T-cell (primary cell): ENCODE data around the gene RTN3. TPM values are rescaled to one million over a fixed set of nuclear protein-coding genes. Genes with fewer than 3 reads are reported as not detected.

Experiments
- ATAC-seq, 4 experiments: fragments of 200-7000 bp in 3 of 4; fragments of 150-1000 bp in 1 of 4; cut with Tn5 transposase; replicated peaks in 1 of 4; 1 replicate in 3 of 4; 2 replicates in 1 of 4; pipeline ENCODE4 v1.10.0; 2021; ENCODE audit warnings: moderate library complexity in 3 of 4, mild to moderate bottlenecking in 2 of 4, moderate number of reproducible peaks in 1 of 4
- CTCF ChIA-PET, 2 donors: fragments of 300-600 bp; sonication (Branson Sonifier 250); formaldehyde crosslinking; loops; one replicate each; lab custom pipeline; 2022; ENCODE audit warnings: antibody characterized with exemption in 2 of 2; lab: Charles Lee
- POLR2A ChIA-PET, 2 donors: fragments of 300-600 bp; sonication (Branson Sonifier 250); formaldehyde crosslinking; loops; one replicate each; lab custom pipeline; 2022; ENCODE audit warnings: antibody characterized with exemption in 2 of 2; lab: Charles Lee
- DNase-seq, 35 experiments: peaks; one replicate each; pipeline versions ENCODE4 v3.0.0 to v3.0.0-alpha.2; 2013 to 2023
- H3K27ac ChIP-seq: one replicate; pipeline ENCODE4 v1.5.1; 2013; ENCODE audit warnings: low read length
- H3K27me3 ChIP-seq, 2 experiments: replicated peaks in 1 of 2; 1 replicate in 1 of 2; 2 replicates in 1 of 2; pipeline versions ENCODE4 v1.6.1 to v1.7.0; 2013; ENCODE audit warnings: low read length in 1 of 2, mixed read lengths in 1 of 2; ENCODE audit not compliant: control insufficient read depth in 2 of 2, insufficient read depth in 2 of 2; ENCODE audit errors: extremely low read depth in 1 of 2
- H3K36me3 ChIP-seq, 2 donors: 1 replicate in 1 of 2; 2 replicates in 1 of 2; pipeline versions ENCODE4 v1.6.1 to v1.7.0; 2013; ENCODE audit warnings: low read length in 1 of 2; ENCODE audit not compliant: control insufficient read depth in 2 of 2, insufficient read depth in 1 of 2; ENCODE audit errors: extremely low read depth in 1 of 2
- H3K4me1 ChIP-seq, 2 experiments: 1 replicate in 1 of 2; 2 replicates in 1 of 2; pipeline versions ENCODE4 v1.6.1 to v1.7.0; 2013; ENCODE audit warnings: low read length in 2 of 2, mixed read lengths in 1 of 2; ENCODE audit not compliant: insufficient read depth in 2 of 2, control insufficient read depth in 1 of 2; ENCODE audit errors: extremely low read depth in 1 of 2
- H3K4me3 ChIP-seq, 2 donors: 1 replicate in 1 of 2; 2 replicates in 1 of 2; pipeline versions ENCODE4 v1.5.1 to v1.7.0; 2013; ENCODE audit warnings: mild to moderate bottlenecking in 2 of 2, low read length in 1 of 2, moderate library complexity in 1 of 2; ENCODE audit not compliant: control insufficient read depth in 1 of 2; ENCODE audit errors: extremely low read depth in 1 of 2
- H3K9me3 ChIP-seq: 2 replicates; pipeline ENCODE4 v1.7.0; 2013
- H3K27ac Mint-ChIP-seq, 2 donors: one replicate each; pipeline ENCODE4 v1.8.0; 2020 to 2021; ENCODE audit warnings: mild to moderate bottlenecking in 2 of 2, mixed read lengths in 2 of 2
- H3K27me3 Mint-ChIP-seq, 2 donors: one replicate each; pipeline ENCODE4 v1.8.0; 2021 to 2022; ENCODE audit warnings: mixed read lengths in 2 of 2
- H3K36me3 Mint-ChIP-seq: one replicate; pipeline ENCODE4 v1.8.0; 2021; ENCODE audit warnings: mixed read lengths
- H3K4me1 Mint-ChIP-seq, 3 donors: one replicate each; pipeline ENCODE4 v1.8.0; 2020 to 2022; ENCODE audit warnings: mixed read lengths in 3 of 3, mild to moderate bottlenecking in 1 of 3
- H3K4me3 Mint-ChIP-seq, 3 donors: one replicate each; pipeline ENCODE4 v1.8.0; 2020 to 2022; ENCODE audit warnings: mild to moderate bottlenecking in 3 of 3, mixed read lengths in 3 of 3, moderate library complexity in 3 of 3
- H3K9me3 Mint-ChIP-seq, 3 donors: one replicate each; pipeline ENCODE4 v1.8.0; 2020 to 2022; ENCODE audit warnings: mixed read lengths in 3 of 3
- WGBS: methylation state at CpG from one replicate; pipeline ENCODE4 v1.1.5; 2013; ENCODE audit warnings: missing lambda C conversion rate; ENCODE audit not compliant: insufficient coverage; 5-methylcytosine and 5-hydroxymethylcytosine counted together
- total RNA-seq, 35 experiments: library from RNA in 6 of 35; stranded (reverse) in 6 of 35; fragments of 120-200 nt in 1 of 35; gene quantifications; one replicate each; pipeline versions ENCODE4 v1.2.1 to v1.2.4 and lab custom pipeline; 2013 to 2026

Gene RTN3
- total RNA-seq, 5 donors from 2014 or later (not counting 1 experiment from before 2014, with no cell fraction given) = 25.0 to 39.7 (median 34.9) TPM

DNA sequence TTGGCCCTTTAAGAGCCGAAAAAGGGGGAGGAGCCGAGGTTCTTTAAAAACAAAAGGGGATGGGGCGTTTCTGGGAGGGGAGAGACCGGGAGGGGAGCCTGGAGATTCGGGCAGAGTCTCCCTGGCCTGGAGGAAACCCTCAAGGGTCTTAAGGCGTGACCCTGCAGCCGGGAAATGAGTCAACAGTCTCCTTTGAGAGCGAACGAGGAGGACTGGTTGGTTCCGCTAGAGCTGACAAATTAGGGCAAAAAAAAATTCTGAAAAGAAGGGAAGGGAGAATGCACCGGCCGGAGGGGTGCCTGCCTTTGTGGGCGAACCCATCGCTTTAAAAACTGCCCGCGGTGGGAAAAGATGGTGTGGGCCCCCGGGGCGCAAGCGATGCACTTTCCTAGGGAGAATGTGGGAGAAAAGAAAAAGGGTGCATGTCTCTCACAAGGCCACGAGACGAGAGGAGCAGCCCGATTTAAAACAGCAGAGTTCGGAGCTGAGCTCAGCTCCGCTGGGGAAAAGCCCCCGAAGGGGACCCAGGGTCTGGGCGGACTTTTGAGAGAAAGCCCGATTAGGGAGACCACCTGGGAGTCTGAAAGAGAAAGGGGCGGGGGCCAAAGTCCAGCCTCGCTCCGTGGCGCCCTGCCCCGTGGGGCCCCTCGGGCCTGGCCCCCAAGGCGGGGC is 86.4 kb downstream of the RTN3 start:
- Mint-ChIP-seq H3K9me3 (no peaks in the 10 kb centered on the region), H3K27me3 (peaks cover 3 to 17% of the 10 kb centered on the region in 2 donors), H3K4me3 (peak overlapping the region; percentile 86 to 98 (median 96)), H3K4me1 (peaks cover 8 to 13% (median 9%) of the 10 kb centered on the region in 3 donors), H3K36me3 (no peaks in the 10 kb centered on the region), H3K27ac (peak overlapping the region; percentile 76 to 90)
- H3K4me3 ChIP-seq = peak overlapping the region; percentile 71 to 98
- peaks cover 3 to 25% of the 10 kb centered on the region in 2 experiments for H3K27me3 ChIP-seq
- ATAC-seq (peak; percentile 17 to 37 (median 32)), DNase-seq (peak in 17 of 35 experiments; percentile 6 to 51 (median 20))
- ChIA-PET POLR2A (no interaction called here), CTCF (interaction anchor here (0.7 to 1.5 kb wide), 5 partner anchors 27 to 287 kb away, joined by 3 to 5 read pairs (median 4); no protein-coding TSS in a partner anchor)
- H3K36me3 ChIP-seq = no peaks in the 10 kb centered on the region
- WGBS = 1% methylated on average over 32 of the region's 34 CpGs
- H3K9me3 ChIP-seq = no peaks in the 10 kb centered on the region
- peaks cover 0 to 22% of the 10 kb centered on the region in 2 experiments for H3K4me1 ChIP-seq
- no peak overlapping the region for H3K27ac ChIP-seq

DNA sequence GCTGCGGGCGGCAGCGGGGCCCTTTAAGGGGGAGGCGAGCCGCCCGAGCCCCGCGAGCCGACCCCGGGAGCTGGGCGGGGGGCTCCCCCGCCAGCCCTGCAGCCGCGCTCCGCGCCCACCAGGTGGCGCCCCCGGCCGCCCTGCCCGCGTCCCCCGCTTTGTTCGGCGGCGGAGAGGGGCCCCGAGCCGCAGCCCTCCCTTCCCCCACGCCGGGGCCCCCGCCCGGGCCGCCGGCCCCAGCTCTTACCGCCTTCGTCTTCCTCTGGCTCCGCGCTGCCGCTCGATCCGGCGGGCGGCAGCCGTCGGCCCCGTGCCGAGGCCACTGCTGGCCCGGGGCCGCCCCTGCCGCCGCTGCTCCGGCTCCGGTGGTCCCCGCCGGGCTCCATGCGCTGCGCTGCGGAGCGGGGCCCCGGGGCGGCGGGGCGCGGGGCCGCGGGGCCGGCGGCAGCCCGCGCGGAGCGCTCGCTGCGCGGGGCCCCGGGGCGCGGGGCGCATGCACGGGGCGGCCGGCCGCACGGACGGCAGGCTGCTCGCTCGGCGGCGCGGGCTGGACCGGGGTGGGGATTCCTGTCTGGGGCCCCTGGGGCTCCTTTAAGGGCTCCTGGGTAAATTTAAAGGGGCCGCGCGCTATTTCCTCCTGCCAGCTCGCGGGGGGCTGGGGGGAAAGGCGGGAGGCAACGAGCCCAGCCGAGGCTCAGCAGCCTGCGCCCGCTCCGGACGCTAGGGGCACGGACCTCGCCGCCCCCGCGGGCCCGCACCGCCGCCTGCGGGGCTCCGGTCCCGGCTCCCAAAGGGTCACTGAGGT is 87.1 kb downstream of the RTN3 start, which contains the start of gene ZFTA:
Gene ZFTA (minus strand): TSS at position 539 of the 805 bp plus-strand sequence. CDS start 153 bp downstream, at position 386.
- H3K27ac ChIP-seq = no peak within 1 kb of the TSS

DNA sequence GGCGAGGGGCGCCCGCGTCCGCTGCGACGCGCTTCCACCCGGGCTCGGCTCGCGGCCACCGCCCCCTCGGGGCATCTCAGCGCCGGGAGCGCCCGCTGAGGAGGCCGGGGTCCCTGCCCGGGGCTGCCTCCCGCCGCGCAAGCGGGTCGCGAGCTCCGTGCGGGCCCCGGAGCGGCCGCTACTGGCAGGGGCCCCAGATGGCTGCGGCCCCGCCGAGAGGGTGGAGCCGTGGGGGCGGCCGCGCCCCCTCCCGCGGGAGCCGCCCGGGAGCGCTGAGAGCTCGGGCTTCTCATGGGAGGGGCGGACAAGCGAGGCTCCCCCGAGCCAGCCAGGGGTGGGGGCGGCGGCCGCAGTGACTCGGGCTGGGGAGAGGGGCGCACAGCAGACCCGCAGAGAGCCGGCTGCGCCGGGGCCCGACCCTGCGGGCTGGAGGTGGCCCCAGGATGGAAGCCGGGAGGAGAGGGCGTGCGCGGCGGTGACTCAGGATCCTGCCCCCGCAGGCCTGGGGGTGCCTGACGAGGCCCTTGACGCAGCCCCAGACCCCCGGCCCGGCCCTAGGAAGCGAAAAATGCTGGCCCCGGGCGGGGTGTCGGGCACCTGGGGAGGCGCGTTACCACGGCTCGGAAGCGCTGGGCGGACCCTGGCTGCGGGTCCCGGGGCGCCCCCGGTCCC is 87.9 kb downstream of the RTN3 start:
- WGBS = under 1% methylated on average over 82 of the region's 82 CpGs
- peak overlapping the region; percentile 9 to 61 (median 46) for H3K4me3 Mint-ChIP-seq

More for the DNA sequence above, 87.1 kb downstream of the RTN3 start, which contains the start of gene ZFTA:
- Mint-ChIP-seq H3K4me1 (peaks cover 8 to 13% (median 9%) of the 10 kb centered on the region in 3 donors), H3K9me3 (no peaks in the 10 kb centered on the region), H3K27me3 (peaks cover 8 to 22% of the 10 kb centered on the region in 2 donors), H3K36me3 (no peaks in the 10 kb centered on the region), H3K27ac (peak within 1 kb of the TSS; percentile 76 to 90), H3K4me3 (peak within 1 kb of the TSS; percentile 86 to 98 (median 96))
- POLR2A ChIA-PET = no interaction called here
- WGBS = under 1% methylated on average over 105 of the region's 113 CpGs
- DNase-seq = peak in 32 of 35 experiments; percentile 24 to 79 (median 50)
- Histone ChIP-seq H3K4me3 (peak within 1 kb of the TSS; percentile 71 to 98), H3K9me3 (no peaks in the 10 kb centered on the region), H3K4me1 (peaks cover 0 to 22% of the 10 kb centered on the region in 2 experiments), H3K27me3 (peaks cover 3 to 25% of the 10 kb centered on the region in 2 experiments), H3K36me3 (no peaks in the 10 kb centered on the region)
- CTCF ChIA-PET = interaction anchor here (0.5 to 1.5 kb wide), 4 partner anchors 28 to 707 kb away, joined by 3 to 15 read pairs (median 4); no protein-coding TSS in a partner anchor
- peak; percentile 67 to 82 (median 74) for ATAC-seq

DNA sequence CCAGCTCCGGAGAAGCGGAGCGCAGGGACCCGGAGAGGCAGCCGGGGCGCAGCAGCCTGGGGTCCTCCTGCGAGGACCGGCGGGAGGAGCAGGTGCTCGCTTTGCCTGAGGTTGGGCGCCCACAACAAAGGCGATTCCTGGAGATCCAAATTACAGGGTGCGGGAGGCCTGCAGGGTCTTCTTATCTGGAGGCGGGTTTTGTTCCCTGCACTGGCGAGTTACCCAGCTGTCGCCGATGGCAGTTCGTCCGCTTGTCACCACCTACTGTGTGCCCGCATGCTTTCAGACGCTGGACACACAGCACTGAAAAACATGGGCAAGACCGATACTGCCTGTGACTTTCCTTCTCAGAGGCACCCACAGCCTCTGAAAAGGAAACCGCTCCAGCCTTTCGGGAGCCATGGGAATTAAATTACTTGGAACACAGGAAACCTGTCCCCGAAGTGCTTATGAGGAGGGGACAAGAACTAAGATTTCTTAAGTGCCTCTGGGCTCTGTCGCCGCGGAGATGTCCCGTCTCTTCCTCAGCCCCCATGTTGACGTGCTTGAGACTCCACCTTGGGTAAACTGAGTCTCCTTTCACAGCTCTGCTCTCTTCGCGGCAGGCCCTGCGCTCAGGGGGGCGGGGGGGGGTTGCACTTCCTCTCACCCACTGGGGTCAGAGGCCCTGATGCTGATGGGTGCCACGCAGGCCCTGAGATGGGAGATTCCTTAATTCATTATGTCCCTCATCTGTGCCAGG is 88.6 kb downstream of the RTN3 start:
- CTCF ChIA-PET = interaction anchor here (0.6 kb wide), 2 partner anchors 67 to 380 kb away, joined by 3 read pairs; no protein-coding TSS in a partner anchor
- ATAC-seq (no peak), DNase-seq (peak in 1 of 35 experiments; percentile 13)
- Mint-ChIP-seq H3K27ac (no peak overlapping the region), H3K4me1 (peaks cover 8 to 13% (median 9%) of the 10 kb centered on the region in 3 donors), H3K36me3 (no peaks in the 10 kb centered on the region), H3K4me3 (peak overlapping the region; percentile 56 to 75 (median 61)), H3K9me3 (no peaks in the 10 kb centered on the region), H3K27me3 (peaks cover 8 to 22% of the 10 kb centered on the region in 2 donors)
- no peak overlapping the region for H3K27ac ChIP-seq
- WGBS = 23% methylated on average over 25 of the region's 35 CpGs
- H3K27me3 ChIP-seq = peaks cover 3 to 28% of the 10 kb centered on the region in 2 experiments
- peak overlapping the region in 1 of 2 donors; percentile 59 for H3K4me3 ChIP-seq
- H3K4me1 ChIP-seq = peaks cover 0 to 22% of the 10 kb centered on the region in 2 experiments
- no peaks in the 10 kb centered on the region for H3K36me3 ChIP-seq
- no peaks in the 10 kb centered on the region for H3K9me3 ChIP-seq
- POLR2A ChIA-PET = interaction anchor here in 1 of 2 donors (0.6 kb wide), 1 partner anchor 221 kb away, joined by 3 read pairs; no protein-coding TSS in a partner anchor

More for the DNA sequence above, 87.9 kb downstream of the RTN3 start:
- H3K4me1 ChIP-seq = peaks cover 0 to 22% of the 10 kb centered on the region in 2 experiments
- DNase-seq (peak in 12 of 35 experiments; percentile 7 to 41 (median 28)), ATAC-seq (peak; percentile 40 to 52 (median 45))
- peak overlapping the region; percentile 3 to 59 for H3K4me3 ChIP-seq
- Mint-ChIP-seq H3K9me3 (no peaks in the 10 kb centered on the region), H3K27ac (no peak overlapping the region), H3K4me1 (peaks cover 8 to 13% (median 9%) of the 10 kb centered on the region in 3 donors), H3K27me3 (peaks cover 8 to 22% of the 10 kb centered on the region in 2 donors), H3K36me3 (no peaks in the 10 kb centered on the region)
- ChIA-PET CTCF (interaction anchor here in 1 of 2 donors (0.6 kb wide), 1 partner anchor 68 kb away, joined by 3 read pairs; no protein-coding TSS in a partner anchor), POLR2A (interaction anchor here in 1 of 2 donors (0.6 kb wide), 1 partner anchor 222 kb away, joined by 3 read pairs; no protein-coding TSS in a partner anchor)
- no peak overlapping the region for H3K27ac ChIP-seq
- H3K9me3 ChIP-seq = no peaks in the 10 kb centered on the region
- H3K27me3 ChIP-seq = peaks cover 3 to 28% of the 10 kb centered on the region in 2 experiments
- no peaks in the 10 kb centered on the region for H3K36me3 ChIP-seq

DNA sequence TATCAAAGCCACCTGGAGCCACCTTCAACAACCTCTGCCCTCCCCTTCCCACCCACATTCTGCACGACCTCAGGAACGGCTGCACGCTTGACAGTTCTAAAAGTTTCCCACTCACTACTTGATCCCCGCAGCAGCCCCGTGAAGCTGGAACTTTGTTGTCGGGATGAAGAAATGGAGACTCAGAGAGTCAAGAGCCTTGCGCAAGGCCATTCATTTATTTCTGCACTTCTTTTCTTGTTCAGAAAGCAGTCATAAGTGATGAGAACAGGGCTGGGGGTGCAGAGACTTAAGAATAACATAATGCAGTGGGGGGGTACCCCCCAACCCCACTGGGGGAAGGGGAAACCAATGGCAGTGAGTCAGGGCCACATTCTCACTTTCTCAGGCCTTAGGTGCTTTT is 89.5 kb downstream of the RTN3 start:
- Histone ChIP-seq H3K27me3 (peaks cover 3 to 28% of the 10 kb centered on the region in 2 experiments), H3K4me1 (peaks cover 0 to 22% of the 10 kb centered on the region in 2 experiments), H3K4me3 (no peak overlapping the region), H3K9me3 (no peaks in the 10 kb centered on the region), H3K27ac (no peak overlapping the region), H3K36me3 (no peaks in the 10 kb centered on the region)
- peak overlapping the region; percentile 25 to 61 (median 43) for H3K4me3 Mint-ChIP-seq
- peaks cover 8 to 13% (median 9%) of the 10 kb centered on the region in 3 donors for H3K4me1 Mint-ChIP-seq
- no peaks in the 10 kb centered on the region for H3K9me3 Mint-ChIP-seq
- ChIA-PET CTCF (no interaction called here), POLR2A (no interaction called here)
- H3K36me3 Mint-ChIP-seq = no peaks in the 10 kb centered on the region
- DNase-seq (no peak), ATAC-seq (no peak)
- WGBS = 87% methylated on average over 7 of the region's 7 CpGs
- H3K27me3 Mint-ChIP-seq = peaks cover 8 to 22% of the 10 kb centered on the region in 2 donors
- no peak overlapping the region for H3K27ac Mint-ChIP-seq
